ENCODE data around the gene PCCA.
A peak's percentile ranks its signal among the peaks of the same experiment; 100 is the strongest.

PCCA gene

GRCh38 chr13:100234524-100235136 lies 145.7 kb downstream of the PCCA start:
- TF ChIP-seq CTCF (conservative IDR thresholded peaks at IDR 0.05) (no peak), ZFX (IDR thresholded peaks at IDR 0.05) (no peak)
- H3K27ac ChIP-seq = no peak overlapping the region

- TF ChIP-seq ZFX (IDR thresholded peaks at IDR 0.05) (no peak), CTCF (conservative IDR thresholded peaks at IDR 0.05) (peak; percentile 75)
- no peak overlapping the region for H3K27ac ChIP-seq
These were observed 146.5 kb downstream of the PCCA start for GRCh38 chr13:100235311-100235901.

GRCh38 chr13:100240109-100240779 lies 151.4 kb downstream of the PCCA start:
- H3K27ac ChIP-seq = no peak overlapping the region
- TF ChIP-seq CTCF (conservative IDR thresholded peaks at IDR 0.05) (no peak), ZFX (IDR thresholded peaks at IDR 0.05) (no peak)

GRCh38 chr13:100244431-100244830 lies 155.5 kb downstream of the PCCA start:
- H3K27ac ChIP-seq = no peak overlapping the region
- TF ChIP-seq CTCF (conservative IDR thresholded peaks at IDR 0.05) (no peak), ZFX (IDR thresholded peaks at IDR 0.05) (no peak)

GRCh38 chr13:100245104-100245503 lies 156.2 kb downstream of the PCCA start:
- TF ChIP-seq CTCF (conservative IDR thresholded peaks at IDR 0.05) = no peak
- TF ChIP-seq ZFX (IDR thresholded peaks at IDR 0.05) = no peak
- no peak overlapping the region for H3K27ac ChIP-seq

- TF ChIP-seq ZFX (IDR thresholded peaks at IDR 0.05) = no peak
- TF ChIP-seq CTCF (conservative IDR thresholded peaks at IDR 0.05) = no peak
- H3K27ac ChIP-seq = no peak overlapping the region
These were observed 159.0 kb downstream of the PCCA start for GRCh38 chr13:100247937-100248336.

- H3K27ac ChIP-seq = no peak overlapping the region
- TF ChIP-seq ZFX (IDR thresholded peaks at IDR 0.05) (no peak), CTCF (conservative IDR thresholded peaks at IDR 0.05) (no peak)
These were observed 165.1 kb downstream of the PCCA start for GRCh38 chr13:100254002-100254401.
